H9 (cell line): ENCODE results near the gene ASPG. TPM values are rescaled to one million over a fixed set of nuclear protein-coding genes. Genes with fewer than 3 reads are reported as not detected.

ENCODE experiments used
- DNase-seq: peaks from one replicate; pipeline ENCODE4 v3.0.0-alpha.2; 2017
- H2AFZ ChIP-seq: one replicate; pipeline ENCODE4 v1.6.1; 2013; ENCODE audit warnings: mild to moderate bottlenecking, low read length, control low read depth, moderate library complexity
- H2AK5ac ChIP-seq: 2 replicates; pipeline ENCODE4 v1.6.1; 2013; ENCODE audit warnings: low read length, control low read depth, mixed read lengths; ENCODE audit not compliant: insufficient read length
- H2BK120ac ChIP-seq: one replicate; pipeline ENCODE4 v1.6.1; 2013; ENCODE audit warnings: low read depth, mild to moderate bottlenecking, low read length, control low read depth, inconsistent platforms; ENCODE audit not compliant: poor library complexity, severe bottlenecking
- H2BK12ac ChIP-seq: 2 replicates; pipeline ENCODE4 v1.6.1; 2013; ENCODE audit warnings: low read length, control low read depth, mixed read lengths, low read depth; ENCODE audit not compliant: insufficient read length
- H2BK15ac ChIP-seq: 2 replicates; pipeline ENCODE4 v1.6.1; 2013; ENCODE audit warnings: low read depth, low read length, control low read depth
- H2BK20ac ChIP-seq: one replicate; pipeline ENCODE4 v1.6.1; 2013; ENCODE audit warnings: low read depth, mild to moderate bottlenecking, low read length, control low read depth, inconsistent platforms; ENCODE audit not compliant: poor library complexity, severe bottlenecking
- H2BK5ac ChIP-seq: 2 replicates; pipeline ENCODE4 v1.6.1; 2013; ENCODE audit warnings: low read length, control low read depth, mixed read lengths; ENCODE audit not compliant: insufficient read length
- H3K14ac ChIP-seq: 2 replicates; pipeline ENCODE4 v1.6.1; 2013; ENCODE audit warnings: low read length, control low read depth; ENCODE audit not compliant: insufficient read depth
- H3K18ac ChIP-seq: 2 replicates; pipeline ENCODE4 v1.6.1; 2013; ENCODE audit warnings: low read depth, mild to moderate bottlenecking, mixed read lengths, low read length, control low read depth; ENCODE audit not compliant: insufficient read length
- H3K23ac ChIP-seq: 2 replicates; pipeline ENCODE4 v1.6.1; 2013; ENCODE audit warnings: low read length, control low read depth, mixed read lengths, low read depth; ENCODE audit not compliant: insufficient read length
- H3K23me2 ChIP-seq: 2 replicates; pipeline ENCODE4 v1.6.1; 2013; ENCODE audit warnings: low read depth, mild to moderate bottlenecking, mixed read lengths, low read length, control low read depth; ENCODE audit not compliant: insufficient read length, poor library complexity, severe bottlenecking
- H3K27ac ChIP-seq: 2 replicates; pipeline ENCODE4 v1.5.1; 2013; ENCODE audit warnings: low read length, control low read depth, mixed read lengths, low read depth; ENCODE audit not compliant: insufficient read length
- H3K27me3 ChIP-seq: 2 replicates; pipeline ENCODE4 v1.6.1; 2013; ENCODE audit warnings: low read length, control low read depth, inconsistent platforms; ENCODE audit not compliant: insufficient read depth
- H3K4ac ChIP-seq: 2 replicates; pipeline ENCODE4 v1.6.1; 2013; ENCODE audit warnings: low read depth, mild to moderate bottlenecking, control low read depth, inconsistent platforms, low read length, moderate library complexity
- H3K4me1 ChIP-seq: 2 replicates; pipeline ENCODE4 v1.6.1; 2013; ENCODE audit warnings: low read length, control low read depth, inconsistent platforms; ENCODE audit not compliant: insufficient read depth
- H3K4me2 ChIP-seq: 2 replicates; pipeline ENCODE4 v1.6.1; 2013; ENCODE audit warnings: low read length, control low read depth, mixed read lengths; ENCODE audit not compliant: insufficient read length, insufficient read depth
- H3K56ac ChIP-seq: 2 replicates; pipeline ENCODE4 v1.6.1; 2013; ENCODE audit warnings: low read depth, mild to moderate bottlenecking, mixed read lengths, low read length, control low read depth; ENCODE audit not compliant: insufficient read length
- H3K79me1 ChIP-seq: 2 replicates; pipeline ENCODE4 v1.6.1; 2013; ENCODE audit warnings: low read depth, mild to moderate bottlenecking, moderate library complexity, low read length, control low read depth, inconsistent platforms; ENCODE audit not compliant: insufficient read depth, poor library complexity, severe bottlenecking
- H3K79me2 ChIP-seq: 2 replicates; pipeline ENCODE4 v1.6.1; 2013; ENCODE audit warnings: low read length, control low read depth, inconsistent platforms; ENCODE audit not compliant: insufficient read depth
- H3K9ac ChIP-seq: 2 replicates; pipeline ENCODE4 v1.6.1; 2013; ENCODE audit warnings: low read length, control low read depth, mixed read lengths; ENCODE audit not compliant: insufficient read length; ENCODE audit errors: extremely low read depth
- H3K9me3 ChIP-seq: one replicate; pipeline ENCODE4 v1.6.1; 2013; ENCODE audit warnings: low read depth, low read length, inconsistent platforms; ENCODE audit not compliant: control insufficient read depth
- H3T11ph ChIP-seq: one replicate; pipeline ENCODE4 v1.6.1; 2013; ENCODE audit warnings: mild to moderate bottlenecking, low read length, control low read depth, inconsistent platforms
- H4K20me1 ChIP-seq: one replicate; pipeline ENCODE4 v1.6.1; 2013; ENCODE audit not compliant: control insufficient read depth, insufficient read length, insufficient read depth
- H4K5ac ChIP-seq: 2 replicates; pipeline ENCODE4 v1.6.1; 2013; ENCODE audit warnings: low read depth, mild to moderate bottlenecking, mixed read lengths, low read length, control low read depth; ENCODE audit not compliant: insufficient read length
- H4K8ac ChIP-seq: replicated peaks from 2 replicates; pipeline ENCODE4 v1.6.1; 2013; ENCODE audit warnings: low read length, control low read depth, mixed read lengths, low read depth; ENCODE audit not compliant: insufficient read length
- H4K91ac ChIP-seq: 2 replicates; pipeline ENCODE4 v1.6.1; 2013; ENCODE audit warnings: low read depth, mild to moderate bottlenecking, moderate library complexity, mixed read lengths, low read length, control low read depth; ENCODE audit not compliant: insufficient read length
- H3K27ac Mint-ChIP-seq, 3 experiments: 2 replicates in 2 of 3; 3 replicates in 1 of 3; pipeline ENCODE4 v1.8.0; 2020 to 2021; ENCODE audit warnings: mixed read lengths in 3 of 3, mild to moderate bottlenecking in 1 of 3, moderate library complexity in 1 of 3
- H3K27me3 Mint-ChIP-seq: 2 replicates; pipeline ENCODE4 v1.8.0; 2021; ENCODE audit warnings: low read depth, mild to moderate bottlenecking, moderate library complexity, mixed read lengths
- H3K36me3 Mint-ChIP-seq, 3 experiments: 2 replicates in 2 of 3; 3 replicates in 1 of 3; pipeline ENCODE4 v1.8.0; 2020 to 2021; ENCODE audit warnings: low read depth in 3 of 3, mixed read lengths in 3 of 3; ENCODE audit not compliant: insufficient read depth in 1 of 3
- H3K4me1 Mint-ChIP-seq, 2 experiments: 2 replicates each; pipeline ENCODE4 v1.8.0; 2020; ENCODE audit warnings: mixed read lengths in 2 of 2
- H3K4me3 Mint-ChIP-seq, 2 experiments: 2 replicates in 1 of 2; 3 replicates in 1 of 2; pipeline ENCODE4 v1.8.0; 2020 to 2021; ENCODE audit warnings: mild to moderate bottlenecking in 2 of 2, mixed read lengths in 2 of 2, moderate library complexity in 1 of 2
- H3K9me3 Mint-ChIP-seq, 2 experiments: 2 replicates in 1 of 2; 3 replicates in 1 of 2; pipeline ENCODE4 v1.8.0; 2020; ENCODE audit warnings: mild to moderate bottlenecking in 2 of 2, mixed read lengths in 2 of 2, moderate library complexity in 1 of 2
- WGBS: extraction: QIAGEN DNeasy Blood & Tissue Kit; methylation state at CpG from one replicate; pipeline ENCODE4 v1.1.7; 2013; ENCODE audit warnings: missing lambda C conversion rate, low lambda C conversion rate, mixed read lengths; ENCODE audit not compliant: insufficient read length; ENCODE audit errors: extremely low coverage; 5-methylcytosine and 5-hydroxymethylcytosine counted together
- total RNA-seq: library from RNA; stranded (reverse); gene quantifications from 2 replicates; pipeline ENCODE4 v1.2.1, GENCODE V29; 2021
- TF ChIP-seq, protein P1 (sequence below): fragments of 200-600 bp; sonication (generic); conservative IDR thresholded peaks from 3 replicates; pipeline ENCODE4 v1.8.0; 2021; ENCODE audit warnings: antibody characterized with exemption, mild to moderate bottlenecking

Gene ASPG
- total RNA-seq, 1 experiment from 2014 or later, result 0.33 TPM

- Histone ChIP-seq H3K4ac (no peak overlapping the region), H3K4me2 (no peak overlapping the region), H2AK5ac (no peak overlapping the region), H3K27me3 (no peaks in the 10 kb centered on the region), H3K4me1 (no peaks in the 10 kb centered on the region), H2AFZ (no peak overlapping the region), H3K79me1 (no peaks in the 10 kb centered on the region), H2BK5ac (no peak overlapping the region), H3K14ac (no peak overlapping the region), H4K20me1 (no peaks in the 10 kb centered on the region), H4K8ac (no peak overlapping the region), H2BK120ac (no peak overlapping the region), H3K9ac (no peak overlapping the region), H4K91ac (no peak overlapping the region), H3K23ac (no peak overlapping the region), H3K23me2 (no peaks in the 10 kb centered on the region), H3K79me2 (no peaks in the 10 kb centered on the region), H3K18ac (no peak overlapping the region), H2BK12ac (no peak overlapping the region), H4K5ac (no peak overlapping the region), H3K27ac (no peak overlapping the region), H2BK20ac (no peak overlapping the region), H3T11ph (no peak overlapping the region), H3K9me3 (no peaks in the 10 kb centered on the region), H3K56ac (no peak overlapping the region), H2BK15ac (no peak overlapping the region)
- Mint-ChIP-seq H3K36me3 (peaks cover 5 to 8% (median 5%) of the 10 kb centered on the region in 3 experiments; a peak in 5 of 7 replicates), H3K27me3 (no peaks in the 10 kb centered on the region), H3K4me3 (no peak overlapping the region), H3K27ac (no peak overlapping the region; a peak in 1 of 7 replicates), H3K4me1 (peaks cover 3 to 4% of the 10 kb centered on the region in 2 experiments; a peak in 2 of 4 replicates), H3K9me3 (no peaks in the 10 kb centered on the region)
- DNase-seq, result no peak
- TF ChIP-seq, protein P1, sequence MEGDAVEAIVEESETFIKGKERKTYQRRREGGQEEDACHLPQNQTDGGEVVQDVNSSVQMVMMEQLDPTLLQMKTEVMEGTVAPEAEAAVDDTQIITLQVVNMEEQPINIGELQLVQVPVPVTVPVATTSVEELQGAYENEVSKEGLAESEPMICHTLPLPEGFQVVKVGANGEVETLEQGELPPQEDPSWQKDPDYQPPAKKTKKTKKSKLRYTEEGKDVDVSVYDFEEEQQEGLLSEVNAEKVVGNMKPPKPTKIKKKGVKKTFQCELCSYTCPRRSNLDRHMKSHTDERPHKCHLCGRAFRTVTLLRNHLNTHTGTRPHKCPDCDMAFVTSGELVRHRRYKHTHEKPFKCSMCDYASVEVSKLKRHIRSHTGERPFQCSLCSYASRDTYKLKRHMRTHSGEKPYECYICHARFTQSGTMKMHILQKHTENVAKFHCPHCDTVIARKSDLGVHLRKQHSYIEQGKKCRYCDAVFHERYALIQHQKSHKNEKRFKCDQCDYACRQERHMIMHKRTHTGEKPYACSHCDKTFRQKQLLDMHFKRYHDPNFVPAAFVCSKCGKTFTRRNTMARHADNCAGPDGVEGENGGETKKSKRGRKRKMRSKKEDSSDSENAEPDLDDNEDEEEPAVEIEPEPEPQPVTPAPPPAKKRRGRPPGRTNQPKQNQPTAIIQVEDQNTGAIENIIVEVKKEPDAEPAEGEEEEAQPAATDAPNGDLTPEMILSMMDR, result peak; percentile 55
- no CpG with 5 or more reads among the region's 42 CpGs for WGBS
Observed at GRCh38 chr14:104157016-104157928, 71.8 kb downstream of the ASPG start.
